ENCODE measurements around the gene CEP192. TPM values are rescaled to one million over a fixed set of nuclear protein-coding genes. Genes with fewer than 3 reads are reported as not detected.

The CEP192 gene
- total and polyA plus RNA-seq, 10 of the 15 experiments (the other 5 are each of a cell fraction or from before 2014, with no cell fraction given) = 15.4 to 58.2 (median 29.6) TPM

DNA sequence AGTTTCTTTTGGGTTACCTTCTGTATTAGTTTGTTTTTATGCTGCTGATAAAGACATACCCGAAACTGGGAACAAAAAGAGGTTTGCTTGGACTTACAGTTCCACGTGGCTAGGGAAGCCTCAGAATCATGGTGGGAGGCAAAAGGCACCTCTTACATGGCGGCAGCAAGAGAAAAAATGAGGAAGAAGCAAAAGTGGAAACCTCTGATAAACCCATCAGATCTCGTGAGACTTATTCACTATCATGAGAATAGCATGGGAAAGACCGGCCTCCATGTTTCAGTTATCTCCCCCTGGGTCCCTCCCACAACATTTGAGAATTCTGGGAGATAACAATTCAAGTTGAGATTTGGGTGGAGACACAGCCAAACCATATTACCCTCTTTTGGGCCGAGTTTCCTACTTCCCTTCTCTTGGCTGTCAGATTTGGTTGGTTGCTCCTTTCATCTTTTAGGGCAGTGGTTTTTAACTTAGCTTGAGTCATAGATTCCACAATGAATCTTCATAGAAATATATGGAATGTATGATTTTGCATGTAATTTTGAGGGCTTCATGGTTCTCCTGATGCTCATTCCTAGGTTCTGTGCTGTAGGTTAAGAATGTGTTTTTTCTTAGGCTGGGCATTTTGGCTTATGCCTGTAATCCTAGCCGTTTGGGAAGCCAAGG lies 44.2 kb downstream of the CEP192 start:
- Histone ChIP-seq H3K27ac (ENCODE audit: control insufficient read depth, insufficient read depth) (no peak overlapping the region), H3K4me1 (ENCODE audit: control insufficient read depth, insufficient read depth, low read length) (no peaks in the 10 kb centered on the region), H2AFZ (ENCODE audit: control insufficient read depth, low read depth, low read length) (no peak overlapping the region), H3K79me2 (ENCODE audit: control insufficient read depth, insufficient read depth, low read length) (no peaks in the 10 kb centered on the region), H3K9me3 (replicated peaks; ENCODE audit: control insufficient read depth, insufficient read depth, low read length) (no peaks in the 10 kb centered on the region), H3K4me3 (no peak overlapping the region), H3K27me3 (replicated peaks in 1 of 2; ENCODE audit: control insufficient read depth in 2 of 2, insufficient read depth in 2 of 2, low read length in 1 of 2) (no peaks in the 10 kb centered on the region), H3K36me3 (ENCODE audit: control insufficient read depth in 2 of 2, insufficient read depth in 2 of 2, low read length in 1 of 2) (peaks cover 12 to 26% of the 10 kb centered on the region in 2 experiments), H4K20me1 (ENCODE audit: control insufficient read depth, insufficient read depth) (no peaks in the 10 kb centered on the region), H3K9ac (ENCODE audit: control insufficient read depth, insufficient read depth, low read length) (no peak overlapping the region), H3K4me2 (ENCODE audit: control insufficient read depth, insufficient read depth) (no peak overlapping the region)
- POLR2A ChIA-PET = interaction anchor here (0.6 kb wide), 1 partner anchor 1125 kb away, joined by 4 read pairs; no protein-coding TSS in a partner anchor
- no TSS peak for BruUV-seq (replicated peaks)
- DNase-seq (ENCODE audit: low read depth, low spot score) (no peak), FAIRE-seq (no peak), ATAC-seq (no peak)
- SMC1A ChIA-PET (ENCODE audit: uncharacterized antibody, unreplicated experiment) = no interaction called here
- in situ Hi-C loops (cut with MboI) = no loop called here
- WGBS (ENCODE audit: insufficient coverage, insufficient replicate concordance, low lambda C conversion rate, missing lambda C conversion rate) = 77% methylated on average over 7 of the region's 7 CpGs
- intact Hi-C loops (cut with micrococcal nuclease; ENCODE audit: unreplicated experiment) = no loop called here
- RAD21 ChIA-PET (ENCODE audit: unreplicated experiment) = no interaction called here
- CTCF ChIA-PET = no interaction called here
- TF ChIP-seq PAX5 (IDR thresholded peaks at IDR 0.05; ENCODE audit: borderline replicate concordance, low read depth, low read length) = no peak
- no peak for TF ChIP-seq ZBTB11 (CRISPR knock-in tag; IDR thresholded peaks at IDR 0.05)
- no peak for TF ChIP-seq FOXM1 (IDR thresholded peaks at IDR 0.05; ENCODE audit: low read depth, low read length)
- no peak for TF ChIP-seq DPF2 (IDR thresholded peaks at IDR 0.05)
- no peak for TF ChIP-seq RFX5 (IDR thresholded peaks at IDR 0.05; ENCODE audit: low read depth, low read length)
- no peak for TF ChIP-seq RELA (IDR thresholded peaks at IDR 0.05; ENCODE audit: borderline replicate concordance, partially characterized antibody)
- no peak for TF ChIP-seq TARDBP (IDR thresholded peaks at IDR 0.05; ENCODE audit: borderline replicate concordance)
- TF ChIP-seq PRDM15 (CRISPR knock-in tag; IDR thresholded peaks at IDR 0.05) = no peak
- TF ChIP-seq, protein P1, sequence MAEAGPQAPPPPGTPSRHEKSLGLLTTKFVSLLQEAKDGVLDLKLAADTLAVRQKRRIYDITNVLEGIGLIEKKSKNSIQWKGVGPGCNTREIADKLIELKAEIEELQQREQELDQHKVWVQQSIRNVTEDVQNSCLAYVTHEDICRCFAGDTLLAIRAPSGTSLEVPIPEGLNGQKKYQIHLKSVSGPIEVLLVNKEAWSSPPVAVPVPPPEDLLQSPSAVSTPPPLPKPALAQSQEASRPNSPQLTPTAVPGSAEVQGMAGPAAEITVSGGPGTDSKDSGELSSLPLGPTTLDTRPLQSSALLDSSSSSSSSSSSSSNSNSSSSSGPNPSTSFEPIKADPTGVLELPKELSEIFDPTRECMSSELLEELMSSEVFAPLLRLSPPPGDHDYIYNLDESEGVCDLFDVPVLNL (IDR thresholded peaks at IDR 0.05; ENCODE audit: low read depth, low read length) = no peak
- no peak for TF ChIP-seq SIN3A (IDR thresholded peaks at IDR 0.05; ENCODE audit: low read depth, low read length)
- TF ChIP-seq ZNF207 (IDR thresholded peaks at IDR 0.05; ENCODE audit: borderline replicate concordance) = no peak
- TF ChIP-seq KLF5 (IDR thresholded peaks at IDR 0.05; ENCODE audit: partially characterized antibody) = no peak
- TF ChIP-seq CREB1 (IDR thresholded peaks at IDR 0.05; ENCODE audit: low read depth) = no peak
- no peak for TF ChIP-seq EZH2 (IDR thresholded peaks at IDR 0.05; ENCODE audit: borderline replicate concordance, control insufficient read depth, low read depth, low read length)
- TF ChIP-seq POLR2AphosphoS5 (IDR thresholded peaks at IDR 0.05; ENCODE audit: low read length) = no peak
- no peak for TF ChIP-seq SUZ12 (IDR thresholded peaks at IDR 0.05; ENCODE audit: unreplicated experiment)
